Left kidney (tissue), 2 donors: ENCODE measurements around the gene CORT. TPM values are rescaled to one million over a fixed set of nuclear protein-coding genes. Genes with fewer than 3 reads are reported as not detected.
"Not testable (repeated sequence)": the region's sequence is repeated elsewhere in the genome, so short reads cannot be mapped to it uniquely, and the experiment has no call there.

ENCODE experiments used
- DNase-seq: peaks from one replicate; pipeline ENCODE4 v3.0.0-alpha.2; 2013
- polyA plus RNA-seq: library from polyadenylated mRNA; unstranded; fragments of 120-200 nt; gene quantifications from one replicate; pipeline ENCODE4 v1.2.1, GENCODE V29; 2013; ENCODE audit not compliant: insufficient read length

Gene CORT
- polyA plus RNA-seq, 1 donor = 2.6 TPM

DNA sequence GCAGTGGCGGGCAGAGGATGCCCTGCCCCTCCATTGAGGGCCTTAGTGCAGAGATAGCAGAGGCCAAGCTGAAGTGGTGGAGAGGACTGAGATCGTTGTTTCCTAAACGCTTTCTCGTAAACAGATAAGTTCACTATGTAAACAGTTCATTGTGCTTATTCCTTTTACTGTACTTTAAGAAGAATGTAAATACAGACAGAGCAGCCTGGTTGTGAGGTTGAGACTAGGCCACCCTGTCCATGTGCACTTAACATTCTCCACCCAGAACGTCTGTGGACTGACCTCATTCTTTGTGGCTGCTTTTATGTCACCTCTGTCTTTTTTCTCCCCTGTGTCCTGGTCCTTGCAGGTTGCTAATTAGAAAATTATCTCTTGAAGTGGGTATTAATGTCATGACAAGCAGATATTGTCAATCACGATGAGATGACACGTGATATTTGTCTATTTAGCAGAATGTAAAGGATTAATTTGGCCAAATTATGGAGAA lies 11.1 kb upstream of the CORT start:
- DNase-seq = no peak

GRCh38 chr1:10440305-10440704 lies 9.5 kb upstream of the CORT start:
- no peak for DNase-seq

DNA sequence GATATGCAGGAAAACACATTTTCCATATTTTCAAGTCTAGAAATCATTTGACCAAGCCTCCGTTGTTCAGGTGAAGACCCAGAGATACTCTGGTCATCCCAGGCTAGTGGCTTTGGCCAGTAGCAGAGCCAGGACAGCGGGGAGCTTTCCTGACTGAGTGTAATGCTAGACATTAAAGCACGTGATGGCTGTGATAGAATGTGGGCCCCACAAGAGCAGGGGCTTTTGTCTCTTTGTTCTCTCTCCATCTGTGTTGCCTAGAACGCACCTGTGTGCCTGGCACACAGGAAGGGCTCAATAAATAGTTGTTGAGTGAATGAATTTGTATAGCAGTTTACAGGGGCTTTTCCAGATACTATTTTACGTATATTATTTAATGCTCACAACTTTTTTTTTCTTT lies 9.0 kb upstream of the CORT start:
- no peak for DNase-seq

- no peak for DNase-seq
These were observed 5.6 kb upstream of the CORT start for GRCh38 chr1:10444248-10444647.

- no peak for DNase-seq
These were observed 4.9 kb upstream of the CORT start for GRCh38 chr1:10444795-10445397.

DNA sequence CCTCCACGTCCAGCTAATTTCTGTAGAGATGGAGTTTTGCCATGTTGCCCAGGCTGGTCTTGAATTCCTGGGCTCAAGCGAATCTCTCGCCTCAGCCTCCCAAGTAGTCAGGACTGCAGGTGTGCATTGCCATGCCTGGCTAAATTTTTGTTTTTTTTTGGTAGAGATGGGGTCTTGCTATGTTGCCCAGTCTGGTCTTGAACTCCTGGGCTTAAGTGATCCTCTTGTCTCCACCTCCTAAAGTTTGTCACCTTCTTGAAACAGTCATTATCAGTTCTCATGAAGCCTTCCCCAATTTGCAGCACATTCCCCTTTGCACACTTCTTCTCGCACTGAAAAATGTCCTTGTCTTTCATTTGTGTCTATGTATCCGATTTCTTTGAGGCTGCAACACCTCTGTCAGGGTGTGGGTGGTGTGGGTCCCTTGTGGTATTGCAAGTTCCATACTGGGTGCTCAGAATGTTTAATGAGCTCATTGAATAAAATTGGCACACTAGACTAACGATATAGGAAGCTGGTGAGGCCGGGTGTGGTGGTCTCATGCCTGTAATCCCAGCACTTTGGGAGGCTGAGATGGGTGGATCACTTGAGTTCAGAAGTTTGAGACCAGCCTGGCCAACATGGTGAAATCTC lies 2.9 kb upstream of the CORT start:
- DNase-seq = no peak

DNA sequence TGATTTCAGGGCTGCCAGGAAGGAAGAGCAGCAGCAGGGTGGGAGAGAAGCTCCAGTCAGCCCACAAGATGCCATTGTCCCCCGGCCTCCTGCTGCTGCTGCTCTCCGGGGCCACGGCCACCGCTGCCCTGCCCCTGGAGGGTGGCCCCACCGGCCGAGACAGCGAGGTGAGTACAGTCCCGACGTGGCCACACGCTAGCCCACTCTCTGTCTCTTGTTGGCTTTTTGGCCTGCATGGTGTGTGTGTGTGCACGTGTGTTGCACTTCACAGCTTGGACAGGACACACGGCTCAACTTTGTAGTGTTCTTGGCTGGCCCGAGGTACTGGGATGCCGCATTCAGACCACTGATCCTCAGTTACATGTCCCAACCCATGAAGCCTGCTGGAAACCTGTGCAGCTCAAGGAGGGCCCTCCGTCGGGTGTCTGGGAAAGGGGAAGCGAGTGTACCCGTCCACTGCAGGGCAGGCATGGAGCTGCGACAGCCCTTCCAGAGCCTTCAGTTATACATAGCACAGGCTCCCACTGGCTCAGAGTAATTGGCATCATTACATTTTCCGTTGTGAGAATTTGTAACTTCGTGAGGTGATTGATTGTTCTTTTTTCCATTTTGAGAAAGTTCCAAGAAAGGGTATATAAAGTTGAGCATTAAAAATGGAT lies 454 bp downstream of the CORT start:
- no peak for DNase-seq

- no peak for DNase-seq
These were observed 1.0 kb downstream of the CORT start for GRCh38 chr1:10450836-10451235.

DNA sequence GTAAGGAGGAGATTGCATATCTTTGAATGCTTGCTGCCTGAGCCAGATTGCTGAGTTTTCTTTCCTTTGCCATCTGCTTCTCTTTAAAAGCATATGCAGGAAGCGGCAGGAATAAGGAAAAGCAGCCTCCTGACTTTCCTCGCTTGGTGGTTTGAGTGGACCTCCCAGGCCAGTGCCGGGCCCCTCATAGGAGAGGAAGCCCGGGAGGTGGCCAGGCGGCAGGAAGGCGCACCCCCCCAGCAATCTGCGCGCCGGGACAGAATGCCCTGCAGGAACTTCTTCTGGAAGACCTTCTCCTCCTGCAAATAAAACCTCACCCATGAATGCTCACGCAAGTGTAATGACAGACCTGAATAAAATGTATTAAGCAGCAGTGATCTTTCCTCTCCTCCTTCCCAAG lies 1.5 kb downstream of the CORT start:
- no peak for DNase-seq

GRCh38 chr1:10456048-10456447 lies 6.2 kb downstream of the CORT start:
- no peak for DNase-seq

DNA sequence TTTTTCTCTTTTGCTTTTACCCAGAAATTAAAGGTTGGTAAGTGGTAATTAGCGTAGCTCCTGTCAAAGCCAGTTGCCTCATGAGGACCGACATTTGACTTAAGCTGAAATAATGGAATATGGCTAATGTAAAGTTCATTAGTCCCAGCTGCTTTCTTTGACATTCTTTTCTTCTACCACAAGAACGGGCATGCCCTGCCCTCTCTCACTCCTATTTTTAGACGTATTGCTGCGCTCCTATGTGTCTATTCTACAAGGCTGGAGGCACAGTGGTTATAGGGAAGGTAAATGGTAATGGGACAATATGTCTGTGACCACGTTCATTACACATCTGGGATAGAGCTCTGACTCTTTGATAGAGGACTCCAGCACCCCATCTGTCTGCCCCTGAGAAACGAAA lies 6.8 kb downstream of the CORT start:
- no peak for DNase-seq

GRCh38 chr1:10457462-10457861 lies 7.6 kb downstream of the CORT start:
- DNase-seq = not testable (repeated sequence)

DNA sequence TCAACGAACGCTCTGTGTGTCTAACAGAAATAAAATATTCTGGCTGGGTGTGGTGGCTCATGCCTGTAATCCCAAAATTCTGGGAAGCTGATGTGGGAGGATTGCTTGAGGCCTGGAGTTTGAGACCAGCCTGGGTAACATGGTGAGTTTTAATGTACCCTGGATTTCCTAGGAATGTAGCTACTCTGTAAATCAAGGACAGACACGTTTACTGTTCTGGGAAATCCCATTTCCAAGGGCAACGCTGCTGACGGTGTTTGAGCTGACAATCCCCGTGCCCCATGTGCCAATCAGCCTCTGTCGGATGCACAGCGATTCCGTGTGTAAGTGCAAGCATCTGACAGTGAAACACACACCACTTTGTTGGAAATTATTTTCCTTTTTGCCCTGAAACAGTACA lies 8.0 kb downstream of the CORT start:
- DNase-seq = no peak

DNA sequence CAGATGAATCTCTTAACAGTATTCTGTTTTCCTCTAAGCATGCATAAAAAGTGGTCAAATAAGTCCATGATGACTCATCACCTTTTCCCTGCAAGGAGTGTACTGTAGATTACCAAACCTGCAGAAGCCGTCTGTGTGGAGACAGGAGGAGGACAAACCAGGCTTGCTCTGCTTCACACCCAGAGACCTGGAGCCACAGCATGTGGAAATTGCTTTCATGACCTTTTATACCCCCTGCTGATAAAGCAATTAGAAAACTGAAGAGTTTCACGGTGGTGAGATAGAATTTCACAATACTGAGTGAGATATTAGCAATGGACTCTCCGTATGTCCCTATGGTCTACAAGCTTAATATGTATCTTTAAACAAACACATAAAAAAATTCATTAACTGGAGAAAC lies 9.4 kb downstream of the CORT start:
- DNase-seq = no peak

GRCh38 chr1:10467078-10467477 lies 17.2 kb downstream of the CORT start:
- no peak for DNase-seq

DNA sequence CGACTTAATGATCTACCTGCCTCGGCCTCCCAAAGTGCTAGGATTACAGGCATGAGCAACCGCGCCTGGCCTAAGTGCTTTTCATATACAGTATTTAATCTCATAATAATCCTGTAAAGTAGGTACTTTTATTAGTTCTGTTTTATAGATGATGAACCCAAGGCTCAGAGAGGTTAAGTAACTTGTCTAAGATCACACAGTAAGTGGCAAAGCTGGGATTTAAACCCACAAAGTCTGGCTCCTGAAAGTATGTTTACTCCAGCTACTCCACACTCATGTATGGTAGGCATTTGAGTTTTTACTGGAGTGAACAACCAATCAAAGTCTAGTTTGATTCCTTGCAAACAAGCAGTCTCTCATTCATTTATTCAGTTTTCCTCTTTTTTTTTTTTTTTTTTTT lies 20.2 kb downstream of the CORT start:
- no peak for DNase-seq

DNA sequence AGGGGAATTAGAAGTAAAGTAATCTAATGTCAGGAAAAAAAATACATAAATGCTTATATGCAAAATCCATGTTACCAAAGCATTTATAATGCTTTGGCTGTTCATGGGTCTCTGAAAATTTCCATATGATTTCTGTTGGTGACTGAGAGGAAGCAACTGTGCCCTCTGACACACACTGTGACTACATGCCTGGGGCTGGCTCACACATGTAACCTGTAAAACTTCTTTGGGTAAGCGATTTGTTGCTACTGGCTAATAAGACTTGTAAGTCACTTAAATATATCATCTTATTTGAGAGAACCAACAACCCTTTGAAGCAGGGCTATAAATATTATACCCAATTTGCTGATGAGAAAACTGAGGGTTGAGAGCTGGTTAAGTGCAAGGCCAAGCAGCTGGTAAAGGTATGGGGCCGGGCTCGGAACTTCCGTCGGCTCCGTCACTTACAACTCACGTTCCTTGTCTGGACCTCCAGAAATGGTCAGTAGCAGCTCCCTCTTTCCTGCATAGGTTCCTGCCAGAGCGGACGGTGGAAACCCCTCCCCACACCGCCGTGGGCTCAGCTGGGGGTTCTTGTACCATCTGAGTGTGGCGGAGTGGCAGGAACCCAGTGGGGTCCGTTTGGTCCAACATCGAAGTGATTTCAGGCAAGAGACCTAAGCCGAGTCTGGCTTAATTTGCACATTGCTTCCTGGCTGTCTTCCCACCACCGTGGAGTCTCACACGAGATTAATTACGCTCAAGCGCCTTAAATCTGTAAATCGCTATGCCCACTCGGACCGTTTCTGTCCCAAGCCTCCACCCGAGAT lies 21.8 kb downstream of the CORT start:
- DNase-seq = no peak

GRCh38 chr1:10472220-10473144 lies 22.7 kb downstream of the CORT start, which contains the start of gene DFFA:
DFFA (minus strand) TSS chr1:10472529; CDS start chr1:10472458, 71 bp downstream.
- DNase-seq = peak; percentile 95

GRCh38 chr1:10473145-10473765 lies 23.4 kb downstream of the CORT start:
- peak; percentile 27 for DNase-seq

- DNase-seq = not testable (repeated sequence)
These were observed 24.4 kb downstream of the CORT start for GRCh38 chr1:10474309-10474612.
